Brain microvascular endothelial cell (primary cell): ENCODE data around the gene TMSB10.

Experiments used
- DNase-seq: peaks from one replicate; pipeline ENCODE4 v3.0.0-alpha.2; 2020
- H3K27ac ChIP-seq: fragments of 250-450 bp; sonication (Bioruptor Pico); 2 replicates; pipeline ENCODE4 v1.5.1; 2020; ENCODE audit warnings: mild to moderate bottlenecking, moderate library complexity
- H3K27me3 ChIP-seq: fragments of 250-450 bp; sonication (Bioruptor Pico); replicated peaks from 2 replicates; pipeline ENCODE4 v1.5.1; 2020; ENCODE audit warnings: mild to moderate bottlenecking
- H3K36me3 ChIP-seq: fragments of 250-450 bp; sonication (Bioruptor Pico); replicated peaks from 2 replicates; pipeline ENCODE4 v1.5.1; 2020; ENCODE audit warnings: mild to moderate bottlenecking
- H3K4me3 ChIP-seq: 2 replicates; pipeline ENCODE4 v1.5.1; 2011; ENCODE audit warnings: low read depth, mild to moderate bottlenecking, control low read depth, low read length, moderate library complexity
- in situ Hi-C: cut with HindIII; loops from 2 replicates; pipeline ENCODE4 v1.10.0; 2017; ENCODE audit warnings: low sequenced_read_pairs, low pct_ligation_motif_present
- TF ChIP-seq, protein P1 (sequence below): IDR thresholded peaks from 2 replicates; pipeline ENCODE4 v1.5.1; 2011; ENCODE audit warnings: low read depth, mild to moderate bottlenecking, moderate library complexity, low read length, control low read depth, inconsistent platforms; ENCODE audit errors: missing control alignments

Gene TMSB10

DNA sequence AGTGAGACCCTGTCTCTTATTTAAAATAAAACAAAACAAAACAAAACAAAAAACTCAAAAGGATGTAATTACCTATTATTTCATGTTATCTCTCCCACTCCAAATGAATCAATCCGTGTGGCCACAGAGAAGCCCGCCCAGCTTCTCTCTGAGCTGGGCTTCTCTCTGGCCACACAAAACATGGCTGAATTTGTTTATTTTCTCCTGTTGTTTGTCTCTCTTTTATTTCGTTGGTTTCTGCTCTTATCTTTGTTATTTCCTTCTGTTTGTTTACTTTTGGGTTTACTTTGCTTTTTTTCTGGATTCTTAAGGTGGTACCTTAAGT, 23.1 kb upstream of the TMSB10 start:
- Histone ChIP-seq H3K27ac (no peak overlapping the region), H3K27me3 (peaks cover 12% of the 10 kb centered on the region), H3K36me3 (no peaks in the 10 kb centered on the region), H3K4me3 (no peak overlapping the region)
- TF ChIP-seq, protein P1, sequence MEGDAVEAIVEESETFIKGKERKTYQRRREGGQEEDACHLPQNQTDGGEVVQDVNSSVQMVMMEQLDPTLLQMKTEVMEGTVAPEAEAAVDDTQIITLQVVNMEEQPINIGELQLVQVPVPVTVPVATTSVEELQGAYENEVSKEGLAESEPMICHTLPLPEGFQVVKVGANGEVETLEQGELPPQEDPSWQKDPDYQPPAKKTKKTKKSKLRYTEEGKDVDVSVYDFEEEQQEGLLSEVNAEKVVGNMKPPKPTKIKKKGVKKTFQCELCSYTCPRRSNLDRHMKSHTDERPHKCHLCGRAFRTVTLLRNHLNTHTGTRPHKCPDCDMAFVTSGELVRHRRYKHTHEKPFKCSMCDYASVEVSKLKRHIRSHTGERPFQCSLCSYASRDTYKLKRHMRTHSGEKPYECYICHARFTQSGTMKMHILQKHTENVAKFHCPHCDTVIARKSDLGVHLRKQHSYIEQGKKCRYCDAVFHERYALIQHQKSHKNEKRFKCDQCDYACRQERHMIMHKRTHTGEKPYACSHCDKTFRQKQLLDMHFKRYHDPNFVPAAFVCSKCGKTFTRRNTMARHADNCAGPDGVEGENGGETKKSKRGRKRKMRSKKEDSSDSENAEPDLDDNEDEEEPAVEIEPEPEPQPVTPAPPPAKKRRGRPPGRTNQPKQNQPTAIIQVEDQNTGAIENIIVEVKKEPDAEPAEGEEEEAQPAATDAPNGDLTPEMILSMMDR: no peak
- no peak for DNase-seq
- in situ Hi-C loops: no loop called here

DNA sequence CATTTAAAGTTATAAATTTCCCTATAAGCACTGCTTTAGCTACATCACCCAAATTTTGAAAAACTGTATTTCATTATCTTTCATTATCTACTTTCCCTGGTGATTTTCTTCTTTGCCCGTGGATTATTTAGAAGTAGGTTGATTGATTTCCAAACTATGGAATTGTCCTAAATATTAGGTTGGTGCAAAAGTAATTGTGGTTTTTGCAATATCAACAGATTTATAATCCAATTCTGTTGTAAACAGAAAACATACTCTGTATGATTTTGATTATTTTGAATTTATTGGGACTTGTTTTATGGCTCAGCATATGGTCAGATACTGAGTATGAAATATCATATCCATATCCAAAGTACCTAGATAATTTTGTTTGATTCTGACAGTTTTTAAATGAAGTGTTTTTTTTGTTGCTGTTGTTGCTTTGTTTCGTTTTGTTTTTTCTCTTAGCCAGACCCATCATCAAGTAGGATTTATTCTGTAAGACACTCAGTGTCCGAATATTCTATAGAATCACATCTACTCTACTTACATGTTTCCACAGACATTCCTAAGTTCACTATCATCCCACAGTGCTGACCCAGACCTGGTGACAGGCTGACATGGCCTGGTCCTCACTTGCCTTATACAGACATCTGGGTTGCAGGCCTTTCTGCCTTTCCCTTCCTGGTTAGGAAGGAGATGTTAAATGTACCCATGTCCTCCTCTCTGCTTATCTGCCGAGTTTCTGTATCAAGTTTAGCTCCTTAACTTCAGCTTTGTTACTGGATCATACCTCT, 22.5 kb upstream of the TMSB10 start:
- peak; percentile 43 for DNase-seq
- Histone ChIP-seq H3K36me3 (no peaks in the 10 kb centered on the region), H3K27me3 (peaks cover 12% of the 10 kb centered on the region), H3K4me3 (no peak overlapping the region), H3K27ac (no peak overlapping the region)
- TF ChIP-seq, protein P1: no peak
- in situ Hi-C loops: no loop called here

- in situ Hi-C loops: no loop called here
- TF ChIP-seq, protein P1: no peak
- no peak for DNase-seq
- Histone ChIP-seq H3K27ac (no peak overlapping the region), H3K4me3 (no peak overlapping the region), H3K27me3 (peaks cover 12% of the 10 kb centered on the region), H3K36me3 (no peaks in the 10 kb centered on the region)
These were observed 21.0 kb upstream of the TMSB10 start for GRCh38 chr2:84884449-84884848.

DNA sequence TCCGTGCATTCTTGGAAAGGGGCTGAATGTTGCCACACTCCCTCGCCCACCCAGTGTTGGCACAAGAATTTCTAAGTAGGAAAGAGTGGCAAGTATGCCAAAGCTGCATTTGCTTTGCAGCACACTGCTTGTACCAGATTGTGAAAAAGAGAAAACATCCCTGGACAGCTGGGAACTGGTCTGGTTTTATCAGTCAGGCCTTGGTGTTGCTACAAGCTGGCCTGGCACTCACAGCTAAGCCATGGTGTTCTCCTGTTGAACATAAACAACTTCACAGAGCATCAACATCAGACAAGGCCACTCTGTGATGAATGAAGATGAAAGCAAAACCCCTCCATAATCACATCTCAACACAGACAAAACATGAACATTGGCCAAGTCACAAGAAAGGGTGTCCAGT, 20.3 kb upstream of the TMSB10 start:
- DNase-seq: no peak
- H3K27me3 ChIP-seq: peaks cover 8% of the 10 kb centered on the region
- H3K27ac ChIP-seq: no peak overlapping the region
- H3K36me3 ChIP-seq: no peaks in the 10 kb centered on the region
- TF ChIP-seq, protein P1: no peak
- in situ Hi-C loops: no loop called here
- H3K4me3 ChIP-seq: no peak overlapping the region

DNA sequence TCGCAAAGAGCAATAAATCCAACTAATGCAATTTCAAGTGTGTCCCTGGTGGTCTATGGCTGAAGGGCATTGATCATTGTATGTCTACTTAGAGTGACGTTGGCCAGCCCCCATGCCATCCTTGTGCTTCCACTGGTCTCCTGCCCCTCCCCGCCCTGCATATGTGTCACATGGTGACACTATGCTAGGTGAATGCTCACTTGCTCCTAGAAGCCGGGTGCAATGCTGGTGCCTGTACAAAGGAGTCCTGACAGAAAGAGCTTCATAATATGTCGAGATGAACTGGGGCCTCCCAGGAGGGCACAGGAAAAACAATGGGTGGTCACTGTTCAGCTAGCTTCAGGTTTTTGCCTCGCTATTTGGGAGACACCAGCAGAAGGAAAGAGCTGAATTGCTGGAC, 18.7 kb upstream of the TMSB10 start:
- TF ChIP-seq, protein P1: no peak
- in situ Hi-C loops: no loop called here
- Histone ChIP-seq H3K27me3 (no peaks in the 10 kb centered on the region), H3K4me3 (no peak overlapping the region), H3K27ac (no peak overlapping the region), H3K36me3 (no peaks in the 10 kb centered on the region)
- DNase-seq: no peak
